ENCODE data around the gene CALML5. TPM values are rescaled to one million over a fixed set of nuclear protein-coding genes. Genes with fewer than 3 reads are reported as not detected.

CALML5 gene
- total RNA-seq, 1 experiment from 2014 or later = not detected

DNA sequence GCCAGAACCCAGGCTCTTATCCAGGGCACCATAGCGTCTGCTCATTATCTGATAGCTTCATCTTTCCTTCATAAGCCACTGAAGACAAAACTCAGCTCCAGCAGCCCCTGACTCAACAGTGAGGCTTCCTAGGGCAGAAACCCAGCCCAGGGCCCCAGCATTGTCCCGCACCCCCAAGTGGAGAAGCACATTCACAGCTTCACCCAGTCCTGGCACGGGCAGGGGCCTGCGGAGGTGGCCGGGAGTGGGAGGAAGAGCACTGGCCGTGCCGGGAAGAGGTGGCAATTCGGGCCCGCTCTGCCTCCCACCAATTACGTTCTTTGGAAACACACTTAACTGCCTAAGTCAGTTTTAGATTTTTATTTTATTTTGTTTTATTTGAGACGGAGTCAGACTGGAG, 10.3 kb upstream of the CALML5 start:
- H3K9me3 ChIP-seq (ENCODE audit: low read depth, low read length, poor library complexity, severe bottlenecking) = no peaks in the 10 kb centered on the region
- H3K27me3 ChIP-seq (replicated peaks; ENCODE audit: insufficient read depth, low read depth, low read length, poor library complexity) = no peaks in the 10 kb centered on the region
- no TSS peak for BruUV-seq (replicated peaks)
- no peaks in the 10 kb centered on the region for H3K36me3 ChIP-seq (ENCODE audit: insufficient read depth, low read length, poor library complexity, severe bottlenecking)
- ChIA-PET POLR2A (ENCODE audit: low non-redundant PET) (no interaction called here), CTCF (no interaction called here)
- H3K4me1 ChIP-seq (ENCODE audit: insufficient read depth, low read length, poor library complexity, severe bottlenecking) = no peaks in the 10 kb centered on the region
- TF ChIP-seq, protein P1, sequence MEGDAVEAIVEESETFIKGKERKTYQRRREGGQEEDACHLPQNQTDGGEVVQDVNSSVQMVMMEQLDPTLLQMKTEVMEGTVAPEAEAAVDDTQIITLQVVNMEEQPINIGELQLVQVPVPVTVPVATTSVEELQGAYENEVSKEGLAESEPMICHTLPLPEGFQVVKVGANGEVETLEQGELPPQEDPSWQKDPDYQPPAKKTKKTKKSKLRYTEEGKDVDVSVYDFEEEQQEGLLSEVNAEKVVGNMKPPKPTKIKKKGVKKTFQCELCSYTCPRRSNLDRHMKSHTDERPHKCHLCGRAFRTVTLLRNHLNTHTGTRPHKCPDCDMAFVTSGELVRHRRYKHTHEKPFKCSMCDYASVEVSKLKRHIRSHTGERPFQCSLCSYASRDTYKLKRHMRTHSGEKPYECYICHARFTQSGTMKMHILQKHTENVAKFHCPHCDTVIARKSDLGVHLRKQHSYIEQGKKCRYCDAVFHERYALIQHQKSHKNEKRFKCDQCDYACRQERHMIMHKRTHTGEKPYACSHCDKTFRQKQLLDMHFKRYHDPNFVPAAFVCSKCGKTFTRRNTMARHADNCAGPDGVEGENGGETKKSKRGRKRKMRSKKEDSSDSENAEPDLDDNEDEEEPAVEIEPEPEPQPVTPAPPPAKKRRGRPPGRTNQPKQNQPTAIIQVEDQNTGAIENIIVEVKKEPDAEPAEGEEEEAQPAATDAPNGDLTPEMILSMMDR (conservative IDR thresholded peaks at IDR 0.05; ENCODE audit: low read depth, low read length) = no peak
- no peak for TF ChIP-seq EZH2 (IDR thresholded peaks at IDR 0.05; ENCODE audit: borderline replicate concordance, low read depth, low read length, poor library complexity, severe bottlenecking)
- H3K4me3 ChIP-seq (ENCODE audit: low read depth, low read length, poor library complexity, severe bottlenecking) = no peak overlapping the region
- no peak overlapping the region for H3K27ac ChIP-seq (ENCODE audit: low read depth, low read length, poor library complexity, severe bottlenecking)
- intact Hi-C loops (cut with micrococcal nuclease; ENCODE audit: unreplicated experiment) = no loop called here
- no peak for DNase-seq (ENCODE audit: low spot score)

DNA sequence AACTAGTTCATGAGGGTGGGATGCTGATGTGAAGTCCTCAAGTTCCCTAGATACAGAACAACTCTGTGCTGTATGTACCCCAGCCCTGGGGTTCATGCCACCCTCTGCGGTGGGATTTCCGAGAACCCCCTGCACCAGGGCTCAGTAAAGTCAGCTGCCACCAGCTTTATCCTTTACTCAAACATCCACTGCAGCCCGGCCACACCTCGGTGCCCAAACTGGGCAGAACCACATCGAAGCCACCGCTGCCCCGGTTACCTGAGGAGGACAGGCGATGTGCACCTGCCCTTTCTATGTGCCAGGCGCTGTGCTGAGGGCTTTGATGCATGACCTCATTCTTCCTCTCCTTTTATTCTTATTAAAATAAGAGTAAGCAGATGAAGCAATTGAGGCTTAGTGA, 9.9 kb upstream of the CALML5 start:
- no peak for TF ChIP-seq EZH2 (IDR thresholded peaks at IDR 0.05; ENCODE audit: borderline replicate concordance, low read depth, low read length, poor library complexity, severe bottlenecking)
- TF ChIP-seq, protein P1 (conservative IDR thresholded peaks at IDR 0.05; ENCODE audit: low read depth, low read length) = no peak
- H3K4me3 ChIP-seq (ENCODE audit: low read depth, low read length, poor library complexity, severe bottlenecking) = no peak overlapping the region
- no peak overlapping the region for H3K27ac ChIP-seq (ENCODE audit: low read depth, low read length, poor library complexity, severe bottlenecking)
- DNase-seq (ENCODE audit: low spot score) = no peak
- CTCF ChIA-PET = no interaction called here
- POLR2A ChIA-PET (ENCODE audit: low non-redundant PET) = no interaction called here
- no TSS peak for BruUV-seq (replicated peaks)
- no peaks in the 10 kb centered on the region for H3K36me3 ChIP-seq (ENCODE audit: insufficient read depth, low read length, poor library complexity, severe bottlenecking)
- no peaks in the 10 kb centered on the region for H3K9me3 ChIP-seq (ENCODE audit: low read depth, low read length, poor library complexity, severe bottlenecking)
- H3K4me1 ChIP-seq (ENCODE audit: insufficient read depth, low read length, poor library complexity, severe bottlenecking) = no peaks in the 10 kb centered on the region
- intact Hi-C loops (cut with micrococcal nuclease; ENCODE audit: unreplicated experiment) = no loop called here
- H3K27me3 ChIP-seq (replicated peaks; ENCODE audit: insufficient read depth, low read depth, low read length, poor library complexity) = no peaks in the 10 kb centered on the region

DNA sequence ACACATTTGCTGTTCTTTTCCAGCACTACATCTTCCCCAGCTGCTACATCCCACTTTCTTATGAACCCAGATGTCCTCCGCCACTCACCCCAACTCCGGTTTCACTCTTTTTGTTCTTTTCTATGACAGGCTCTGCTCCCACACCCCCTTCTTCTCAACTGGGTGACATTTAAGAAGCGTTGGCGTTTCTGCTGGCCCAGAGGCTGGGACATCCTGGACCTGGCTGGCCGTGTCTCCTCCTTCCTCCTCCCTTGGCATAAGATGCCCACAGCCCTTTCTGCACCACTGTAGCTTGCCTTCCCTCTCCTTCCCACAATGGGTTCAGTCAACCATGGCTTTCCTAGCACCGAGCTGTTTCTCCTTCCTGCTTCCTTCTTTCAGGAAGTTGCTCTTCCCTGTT, 9.4 kb upstream of the CALML5 start:
- no peak overlapping the region for H3K4me3 ChIP-seq (ENCODE audit: low read depth, low read length, poor library complexity, severe bottlenecking)
- ChIA-PET CTCF (no interaction called here), POLR2A (ENCODE audit: low non-redundant PET) (no interaction called here)
- H3K27ac ChIP-seq (ENCODE audit: low read depth, low read length, poor library complexity, severe bottlenecking) = no peak overlapping the region
- TF ChIP-seq, protein P1 (conservative IDR thresholded peaks at IDR 0.05; ENCODE audit: low read depth, low read length) = no peak
- no peak for TF ChIP-seq EZH2 (IDR thresholded peaks at IDR 0.05; ENCODE audit: borderline replicate concordance, low read depth, low read length, poor library complexity, severe bottlenecking)
- no peaks in the 10 kb centered on the region for H3K36me3 ChIP-seq (ENCODE audit: insufficient read depth, low read length, poor library complexity, severe bottlenecking)
- DNase-seq (ENCODE audit: low spot score) = no peak
- no TSS peak for BruUV-seq (replicated peaks)
- no peaks in the 10 kb centered on the region for H3K9me3 ChIP-seq (ENCODE audit: low read depth, low read length, poor library complexity, severe bottlenecking)
- H3K27me3 ChIP-seq (replicated peaks; ENCODE audit: insufficient read depth, low read depth, low read length, poor library complexity) = no peaks in the 10 kb centered on the region
- no peaks in the 10 kb centered on the region for H3K4me1 ChIP-seq (ENCODE audit: insufficient read depth, low read length, poor library complexity, severe bottlenecking)
- intact Hi-C loops (cut with micrococcal nuclease; ENCODE audit: unreplicated experiment) = no loop called here

Data from A673 (cell line).